HG02884 (cell line): ENCODE data around the gene MORN1.

Experiments
- ATAC-seq: cut with Tn5 transposase; IDR thresholded peaks from one replicate; pipeline ENCODE4 v1.9.1; 2021; ENCODE audit warnings: mild to moderate bottlenecking, moderate library complexity; ENCODE audit not compliant: unreplicated experiment

Gene MORN1

DNA sequence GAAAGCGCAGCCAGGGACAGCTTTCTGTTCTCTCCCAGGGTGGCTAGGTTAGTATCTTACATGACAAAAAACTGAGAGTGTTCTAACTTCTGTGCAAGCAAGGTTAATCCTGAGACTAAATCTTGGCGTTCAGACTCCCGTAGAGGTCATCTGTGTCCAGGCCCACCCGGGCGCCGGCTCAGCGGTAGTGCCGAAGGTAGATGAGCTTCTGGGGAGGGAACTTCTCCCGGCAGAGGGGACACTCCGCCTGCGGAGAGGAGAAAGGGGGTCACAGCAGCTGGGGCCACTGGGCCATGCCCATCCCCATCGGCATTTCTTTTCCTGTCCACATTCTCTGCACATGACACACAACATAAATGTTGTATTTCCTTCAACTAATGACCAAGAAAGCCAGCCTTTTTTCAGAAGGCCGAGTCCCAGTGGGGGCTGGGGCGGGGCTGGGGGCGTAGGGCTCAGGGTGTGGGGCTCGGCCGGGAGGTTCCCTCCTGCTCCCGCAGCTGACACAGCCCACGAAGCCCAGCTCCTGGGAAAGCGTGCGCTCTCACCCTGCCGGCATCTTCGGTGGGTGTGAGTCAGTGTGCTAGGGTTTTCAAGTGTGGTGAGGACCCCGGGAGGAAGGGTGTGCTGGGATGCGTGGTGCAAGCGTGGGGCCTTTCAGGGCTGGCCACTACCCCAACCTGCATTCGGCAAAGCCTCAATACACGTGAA lies 14.4 kb upstream of the MORN1 start:
- ATAC-seq, result no peak

DNA sequence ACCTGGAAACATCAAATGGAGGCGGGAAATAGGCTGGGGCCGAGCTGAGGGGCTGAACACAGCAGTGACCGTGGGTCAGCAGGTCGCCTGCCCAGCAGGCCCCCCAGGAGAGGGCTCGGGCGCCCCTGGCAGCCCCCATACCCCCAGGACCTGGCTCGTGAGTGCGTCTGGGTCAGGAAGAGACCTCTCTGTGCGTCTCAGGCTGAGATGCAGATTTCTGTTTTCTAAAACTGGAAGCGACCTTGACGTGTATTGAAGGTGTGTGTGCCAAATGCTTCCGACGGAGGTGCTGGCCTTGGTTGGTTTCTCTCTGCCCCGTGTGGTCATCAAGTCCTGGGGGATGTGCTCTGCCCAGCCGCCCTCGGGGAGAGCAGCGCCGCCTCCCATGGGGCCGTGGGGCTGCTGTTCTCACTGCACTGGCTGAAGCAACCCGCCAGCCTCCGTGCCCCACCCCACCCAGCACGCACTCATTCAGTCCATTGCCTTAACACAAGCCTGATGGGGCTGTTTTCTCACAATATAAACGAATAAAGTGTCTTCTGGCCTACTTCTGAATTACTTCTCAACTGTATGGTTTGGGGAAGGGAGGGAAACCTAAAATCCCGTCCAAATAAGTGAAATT lies 13.6 kb upstream of the MORN1 start:
- ATAC-seq, result no peak

DNA sequence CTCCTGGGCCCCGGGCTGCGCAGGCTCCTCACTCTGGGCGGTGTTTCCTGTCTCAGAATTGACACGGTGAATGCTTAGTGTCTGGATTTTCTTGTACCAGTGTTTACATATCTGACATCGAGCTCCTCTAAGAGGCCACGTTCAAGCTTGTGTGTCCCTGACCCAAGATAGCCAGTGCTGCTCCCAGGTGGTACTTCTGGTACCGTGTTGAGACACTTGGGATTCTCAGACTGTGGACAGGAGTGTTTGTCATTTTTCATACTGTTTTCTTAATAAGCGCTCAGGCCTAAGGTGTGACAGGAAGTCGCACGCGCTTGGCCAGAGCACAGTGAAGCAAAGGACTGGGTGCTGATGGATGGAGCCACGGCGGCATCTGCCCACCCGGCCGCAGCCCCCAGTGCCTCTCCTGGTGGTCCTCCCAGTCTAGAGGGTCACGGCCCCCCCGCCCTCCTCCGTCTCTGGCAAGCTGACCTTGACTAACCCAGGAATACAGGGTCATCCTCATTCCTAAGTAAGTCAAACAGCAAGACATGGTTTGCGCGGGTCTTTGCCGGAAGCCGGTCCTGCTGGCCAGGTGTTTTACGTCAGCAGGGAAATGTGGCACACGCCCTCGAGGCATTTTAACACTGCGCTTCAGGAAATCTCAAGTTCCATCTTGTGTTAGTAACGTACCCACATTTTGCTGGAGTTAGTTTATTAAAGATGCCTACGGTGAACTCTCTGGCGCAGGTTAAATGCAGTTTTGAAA lies 13.0 kb upstream of the MORN1 start:
- no peak for ATAC-seq

DNA sequence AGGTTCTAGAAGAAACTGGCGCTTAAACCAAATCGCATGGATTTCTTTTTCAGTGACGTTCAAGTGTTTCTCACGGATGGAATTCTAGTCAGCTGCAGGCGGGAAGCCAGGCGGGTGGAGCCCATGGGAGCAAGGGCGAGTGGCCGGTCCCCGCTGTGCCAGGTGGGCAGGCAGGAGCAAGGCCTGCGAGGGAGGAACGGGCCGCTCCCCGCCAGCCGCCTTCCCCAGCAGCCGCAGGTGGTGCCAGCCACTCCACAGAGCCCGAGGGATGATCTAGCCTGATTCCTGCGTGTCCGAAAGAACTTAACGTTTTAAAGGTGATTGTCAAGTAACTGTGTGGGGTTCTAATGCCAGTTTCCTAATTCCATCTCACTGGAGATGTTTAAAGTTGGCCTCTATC lies 11.9 kb upstream of the MORN1 start:
- no peak for ATAC-seq

DNA sequence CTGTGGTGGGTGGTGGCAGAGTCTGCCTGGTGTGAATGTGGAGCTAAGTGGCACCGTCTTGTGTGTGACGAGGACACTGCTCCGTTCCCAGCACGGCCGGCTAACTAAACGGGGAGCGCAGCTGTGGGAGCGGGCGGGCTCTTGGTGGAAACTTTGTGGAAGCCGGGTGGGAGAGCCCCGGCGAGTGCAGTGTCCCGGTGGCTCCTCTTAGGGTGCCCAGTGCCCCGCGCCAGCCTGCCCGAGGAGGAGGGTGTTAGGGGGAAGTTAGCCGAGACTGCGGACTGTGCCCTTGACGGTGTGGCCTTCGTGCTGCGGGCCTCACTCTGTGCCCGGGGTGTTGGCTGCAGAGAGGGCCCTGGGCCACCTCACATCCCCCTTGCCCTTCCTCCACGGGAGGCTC lies 11.1 kb upstream of the MORN1 start:
- ATAC-seq, result no peak

DNA sequence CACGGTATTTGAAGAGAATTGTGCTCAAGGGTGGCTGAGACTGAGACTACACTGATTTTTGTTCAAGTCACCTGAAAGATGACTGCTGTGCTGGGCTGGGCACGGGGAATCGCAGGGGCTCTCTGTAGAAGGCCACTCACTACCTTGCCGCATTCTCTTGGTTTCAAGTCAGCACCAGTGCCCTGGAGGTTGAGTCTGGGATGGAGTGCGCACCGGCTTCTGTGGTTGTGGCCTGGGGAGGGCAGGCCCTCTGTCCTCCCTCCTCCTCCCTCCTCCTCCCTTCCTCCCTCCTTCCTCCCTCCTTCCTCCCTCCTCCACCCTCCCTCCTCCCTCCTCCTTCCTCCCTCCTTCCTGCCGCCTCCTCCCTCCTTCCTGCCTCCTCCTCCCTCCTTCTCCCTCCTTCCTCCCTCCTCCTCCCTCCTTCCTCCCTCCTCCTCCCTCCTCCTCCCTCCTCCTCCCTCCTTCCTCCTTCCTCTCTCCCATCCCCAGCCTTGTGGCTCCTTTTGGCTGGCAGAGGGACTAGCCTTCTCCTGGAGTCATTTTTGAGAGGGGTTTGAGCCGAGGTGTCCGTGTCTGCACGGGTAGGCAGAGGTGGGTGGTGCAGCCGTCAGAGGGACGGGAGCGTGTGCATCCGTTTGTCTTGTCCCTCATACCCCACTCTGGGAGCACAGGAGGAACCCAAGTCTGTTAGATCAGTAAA lies 9.7 kb upstream of the MORN1 start:
- ATAC-seq, result no peak

DNA sequence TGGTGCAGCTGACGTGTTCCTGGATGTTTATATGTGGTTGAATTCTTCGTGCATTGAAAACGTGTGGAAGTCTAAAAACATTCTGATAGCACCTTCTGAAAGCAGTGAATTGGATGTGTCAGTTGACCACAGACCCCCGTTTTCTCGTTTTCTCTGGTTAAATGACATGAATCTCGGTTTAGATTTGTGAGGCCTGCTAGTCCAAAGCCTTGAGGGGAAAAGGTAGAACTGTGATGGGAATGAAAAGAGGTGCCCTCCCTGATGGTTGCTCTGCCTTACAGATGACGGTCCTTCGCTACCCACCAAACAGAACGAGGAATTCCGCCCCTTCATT lies 9.2 kb upstream of the MORN1 start:
- ATAC-seq, result no peak

DNA sequence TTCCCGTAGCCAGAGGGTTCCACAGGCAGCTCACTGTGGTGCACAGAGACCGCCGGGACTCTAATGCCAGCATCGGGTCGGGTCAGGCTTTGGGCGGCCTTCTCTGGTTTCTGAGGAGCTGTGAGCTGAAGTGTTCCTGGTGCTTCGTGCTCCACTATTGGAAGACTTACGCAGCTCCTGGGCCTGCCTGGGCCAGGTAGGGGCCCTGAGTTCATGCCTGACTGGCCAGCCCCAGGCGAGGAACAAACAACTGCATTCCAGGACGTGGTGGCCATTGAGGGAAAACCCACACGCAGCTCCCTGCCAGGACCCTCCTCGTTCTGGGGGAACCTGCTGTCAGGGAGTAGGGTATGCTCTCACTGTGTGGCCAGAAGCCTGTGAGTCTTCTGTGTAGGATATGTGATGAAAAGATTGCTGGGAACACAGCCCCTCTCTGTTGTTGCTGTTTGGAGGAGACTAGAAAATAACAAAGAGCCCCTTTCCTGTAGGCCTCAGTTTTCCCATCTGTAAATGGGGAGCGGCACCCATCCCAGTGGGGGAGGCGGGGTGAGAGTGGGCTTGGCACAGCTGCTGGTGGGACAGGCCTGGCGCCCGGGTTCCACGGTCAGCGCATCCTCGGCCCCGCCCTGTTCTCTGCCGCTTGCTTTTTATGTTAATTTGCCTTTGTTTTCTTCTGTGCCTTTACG lies 8.7 kb upstream of the MORN1 start:
- ATAC-seq, result no peak

DNA sequence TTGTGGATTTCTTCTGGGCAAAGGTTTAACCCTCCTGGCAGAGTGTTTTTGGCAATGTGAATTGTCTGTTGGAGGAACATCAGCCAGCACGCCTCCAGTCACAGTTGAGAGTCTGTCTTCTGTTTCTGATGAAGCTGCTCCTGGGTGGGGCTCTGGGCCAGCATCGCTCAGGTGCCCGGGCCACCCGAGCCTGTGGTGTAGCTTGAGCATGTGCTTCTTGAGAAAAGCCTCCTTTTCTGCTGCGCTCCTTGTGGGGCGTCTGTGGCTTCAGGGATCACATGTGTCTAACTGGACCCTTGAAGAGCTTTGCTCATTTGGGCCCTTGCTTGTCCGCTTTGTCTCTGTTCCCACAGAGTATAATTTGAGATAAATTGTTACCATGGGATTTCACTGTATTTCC lies 7.5 kb upstream of the MORN1 start:
- no peak for ATAC-seq

DNA sequence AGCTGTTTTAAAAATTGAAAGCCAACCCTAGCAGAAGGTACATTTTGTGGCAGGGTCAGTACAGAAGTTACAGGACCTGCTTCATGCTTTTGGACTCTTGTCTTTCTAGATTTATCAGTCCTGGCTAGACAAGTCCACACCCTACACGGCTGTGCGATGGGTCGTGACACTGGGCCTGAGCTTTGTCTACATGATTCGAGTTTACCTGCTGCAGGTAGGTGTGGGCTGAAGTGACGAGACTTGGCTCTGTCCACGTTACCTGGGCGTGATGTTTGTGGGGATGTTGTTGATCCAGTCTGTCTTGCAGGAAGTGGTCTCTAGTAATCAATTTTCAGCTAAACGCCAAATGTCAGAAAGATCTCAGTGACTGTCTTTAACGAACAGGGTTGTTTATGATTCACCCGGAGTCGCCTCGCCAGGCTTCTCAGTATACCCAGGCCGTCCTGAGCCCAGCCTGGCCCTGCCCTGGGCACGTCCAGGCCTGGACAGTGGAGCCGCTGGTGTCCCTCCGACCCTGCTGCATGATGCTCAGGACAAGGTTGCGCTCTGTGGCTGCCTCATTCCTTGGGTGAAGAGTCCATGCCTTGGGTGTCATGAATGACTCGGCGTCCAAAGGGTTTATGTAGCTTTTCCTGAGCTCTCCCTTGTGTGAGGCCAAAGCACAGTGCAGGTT lies 5.8 kb upstream of the MORN1 start:
- ATAC-seq, result no peak

DNA sequence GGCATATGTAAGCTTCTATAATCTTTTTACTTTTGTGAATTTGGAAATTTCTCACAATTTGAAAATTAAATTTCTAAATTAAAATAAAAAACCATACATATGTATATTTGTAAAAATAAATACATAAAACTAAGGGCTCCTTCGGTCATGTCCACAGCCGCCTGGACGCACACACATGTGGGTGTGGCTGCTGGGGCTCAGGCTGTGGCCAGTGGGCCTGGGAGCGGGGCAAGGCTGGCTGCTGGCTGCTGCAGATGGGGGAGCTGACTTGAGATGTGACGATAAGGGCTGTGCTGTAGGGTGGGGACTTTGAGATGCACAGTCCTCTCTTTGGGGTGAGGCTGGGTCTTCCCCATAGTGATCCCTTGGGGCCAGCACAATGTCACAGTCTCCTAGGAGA lies 5.1 kb upstream of the MORN1 start:
- no peak for ATAC-seq

DNA sequence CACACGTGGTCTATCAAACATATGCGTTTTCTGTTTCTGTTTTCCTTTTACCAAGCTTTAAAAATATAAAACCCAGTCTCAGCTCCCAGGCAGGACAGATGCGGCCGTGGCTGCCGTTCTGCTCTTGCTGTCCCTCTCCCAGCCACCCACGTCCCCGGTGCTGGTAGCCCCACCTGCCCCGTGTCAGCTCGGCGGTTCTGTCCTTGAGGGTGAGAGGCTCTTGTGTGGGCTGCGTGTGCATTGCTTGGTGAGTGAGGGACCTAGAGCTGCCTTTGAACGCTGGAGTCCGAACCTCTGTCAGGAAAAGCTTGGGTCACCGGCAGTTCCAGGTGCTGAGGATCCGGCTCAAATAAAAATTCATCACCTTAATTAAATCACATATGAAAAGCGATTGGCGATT lies 4.7 kb upstream of the MORN1 start:
- ATAC-seq, result no peak

DNA sequence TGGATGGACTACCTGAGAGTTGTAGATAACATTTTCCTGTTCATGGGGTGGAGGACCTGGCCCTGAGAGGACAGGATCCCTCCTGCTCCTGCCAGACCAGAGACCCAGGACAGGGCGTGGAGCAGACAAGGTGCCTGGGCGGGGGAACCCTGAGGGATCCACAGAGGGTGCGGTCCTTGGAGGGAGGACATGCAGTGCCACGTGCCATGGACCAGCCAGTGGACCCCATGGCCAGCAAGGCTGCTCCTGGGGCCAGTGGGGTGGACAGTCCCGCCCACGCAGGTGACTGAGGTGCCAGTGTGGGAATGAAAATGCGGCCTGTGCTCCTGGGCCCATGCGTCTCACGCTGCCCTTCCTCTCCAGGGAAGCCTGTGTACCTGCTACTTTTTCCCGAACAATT lies 3.9 kb upstream of the MORN1 start:
- no peak for ATAC-seq

DNA sequence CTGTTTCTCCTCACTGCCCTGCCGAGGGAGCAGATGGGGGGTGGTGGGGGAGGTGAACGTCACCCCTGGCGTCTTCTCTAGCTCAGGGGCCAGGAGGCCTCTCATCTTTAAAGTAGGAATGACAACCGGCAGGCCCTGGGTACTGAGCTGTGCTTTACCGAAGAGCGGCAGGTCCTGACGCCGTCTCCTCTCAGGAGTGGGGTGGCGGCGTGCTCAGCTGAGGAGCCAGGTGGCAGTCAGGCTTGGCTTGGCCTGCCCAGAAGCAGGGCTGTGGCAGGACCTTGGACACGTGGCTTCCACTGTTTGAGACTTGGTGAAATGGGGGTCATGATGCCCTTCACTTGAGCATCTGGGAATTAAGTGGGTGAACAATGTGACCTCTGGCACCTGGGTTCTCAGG lies 3.4 kb upstream of the MORN1 start:
- ATAC-seq, result no peak

DNA sequence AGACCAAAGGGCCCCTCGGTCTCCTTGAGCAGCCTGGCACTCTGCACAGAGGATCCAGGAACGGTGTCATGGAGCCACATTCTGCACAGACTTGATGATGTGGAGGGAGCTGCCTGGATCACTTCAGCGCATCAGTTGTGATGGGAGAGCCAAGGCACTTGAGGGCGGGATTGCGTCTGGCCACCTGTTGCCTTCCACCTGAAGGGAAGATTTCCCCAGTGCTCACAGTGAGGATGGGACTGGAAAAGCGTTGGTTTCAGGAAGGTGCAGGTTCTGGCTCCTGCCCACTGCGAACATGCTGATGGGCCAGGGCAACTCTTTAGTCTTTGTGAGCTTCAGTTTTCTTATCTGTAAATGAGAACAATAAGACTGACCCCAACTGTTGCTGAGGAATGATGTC lies 2.9 kb upstream of the MORN1 start:
- no peak for ATAC-seq

DNA sequence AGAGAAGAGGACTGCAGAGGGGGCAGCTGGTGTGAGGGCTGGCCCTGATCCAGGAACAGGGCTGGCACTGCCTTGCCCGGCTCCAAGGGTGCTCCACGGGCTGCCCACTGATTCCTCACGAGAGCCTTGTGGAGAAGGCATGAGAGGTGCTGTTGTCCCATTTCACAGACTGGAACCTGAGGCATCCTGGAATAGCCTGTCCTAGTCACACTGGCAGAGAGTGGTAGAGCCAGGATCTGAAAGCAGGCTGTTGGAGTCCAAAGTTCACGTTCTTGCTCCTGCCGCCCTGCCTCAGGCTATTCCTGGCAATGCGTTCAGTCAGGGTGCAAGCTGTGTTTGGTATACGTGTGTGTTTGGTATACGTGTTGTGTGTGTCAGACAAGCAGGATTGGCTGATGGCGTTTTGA lies 2.1 kb upstream of the MORN1 start:
- no peak for ATAC-seq

DNA sequence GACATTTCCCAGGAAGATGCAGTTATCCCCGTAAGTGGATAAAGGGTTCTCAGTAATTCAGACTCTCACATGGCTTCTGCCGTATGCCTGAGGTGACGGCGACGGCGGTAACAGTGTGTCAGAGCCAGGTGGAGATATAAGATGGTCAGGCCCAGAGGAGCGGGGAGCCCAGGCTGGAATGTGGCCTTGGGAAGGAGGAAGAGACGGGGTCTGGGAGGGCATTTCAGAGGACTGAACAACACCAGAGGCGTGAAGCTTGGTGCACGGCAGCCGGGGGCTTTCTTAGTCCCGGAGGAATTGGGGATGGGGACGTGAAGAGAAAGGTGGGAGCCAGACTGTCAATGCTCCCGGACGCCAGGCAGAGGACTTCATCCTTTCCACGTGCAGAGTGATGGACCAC lies 1.3 kb upstream of the MORN1 start:
- ATAC-seq, result no peak

DNA sequence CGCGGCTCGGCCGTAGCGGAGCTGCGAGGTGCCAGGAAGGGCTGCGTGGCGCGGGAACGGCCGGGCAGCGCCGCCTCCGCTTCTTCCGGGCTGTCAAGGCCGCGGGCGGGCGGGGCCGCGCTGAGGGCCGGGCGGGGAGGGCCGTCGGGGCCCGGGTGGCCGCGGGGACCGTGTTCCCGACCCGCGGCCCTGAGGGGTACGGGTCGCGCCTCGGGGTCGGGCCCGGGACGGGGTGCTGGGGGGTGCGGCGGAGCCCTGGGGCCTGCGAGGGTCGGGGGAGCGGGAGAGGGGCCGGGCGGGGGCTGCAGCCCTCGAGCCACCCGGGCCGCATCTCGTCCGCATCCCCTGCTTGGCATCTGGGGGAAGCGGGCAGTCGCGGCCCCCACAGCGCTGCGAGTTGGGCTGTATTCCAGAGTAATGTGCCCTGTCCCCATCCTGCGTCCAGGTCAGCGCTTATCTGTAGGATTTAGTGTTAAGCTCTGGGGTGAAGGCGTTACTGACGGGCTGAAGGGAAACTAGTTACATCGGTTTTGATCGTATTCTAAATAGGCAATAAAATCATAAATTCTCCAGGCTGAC lies 666 bp upstream of the MORN1 start:
- peak; percentile 7 for ATAC-seq

DNA sequence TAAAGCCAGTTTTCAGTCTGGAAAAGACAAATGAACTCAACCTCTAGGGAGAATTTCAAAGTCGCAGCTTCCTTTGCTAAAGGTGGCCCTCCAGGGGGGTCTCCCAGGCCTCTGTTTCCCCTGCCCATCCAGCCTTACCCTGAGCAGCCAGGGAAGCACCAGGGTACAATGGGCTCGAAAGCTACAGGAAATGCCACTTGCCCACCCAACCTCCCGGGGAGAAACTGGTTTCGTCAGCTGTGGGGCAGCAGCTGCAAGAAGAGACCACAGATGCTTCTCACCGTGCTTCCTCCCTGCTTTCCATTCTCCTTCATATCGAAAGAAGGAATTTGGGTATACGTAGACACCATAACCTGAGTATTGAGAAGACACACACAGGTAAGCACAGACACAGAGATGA lies 1.7 kb downstream of the MORN1 start:
- no peak for ATAC-seq
